Breast epithelium (tissue), 4 donors: ENCODE results near the gene GNB3. TPM values are rescaled to one million over a fixed set of nuclear protein-coding genes. Genes with fewer than 3 reads are reported as not detected.
"Not testable (repeated sequence)": the region's sequence is repeated elsewhere in the genome, so short reads cannot be mapped to it uniquely, and the experiment has no call there.

Source experiments
- DNase-seq, 2 donors: peaks; one replicate each; pipeline ENCODE4 v3.0.0-alpha.2; 2019; ENCODE audit warnings: low spot score in 2 of 2
- H3K27ac ChIP-seq, 2 donors: fragments of 200-600 bp; sonication (generic) in 1 of 2; one replicate each; pipeline ENCODE4 v1.5.1; 2016 to 2019; ENCODE audit warnings: mild to moderate bottlenecking in 1 of 2
- H3K27me3 ChIP-seq, 2 donors: fragments of 200-600 bp; sonication (generic) in 1 of 2; one replicate each; pipeline versions ENCODE4 v1.5.1 to v1.6.0; 2017 to 2019; ENCODE audit warnings: control low read depth in 1 of 2, mild to moderate bottlenecking in 1 of 2
- H3K36me3 ChIP-seq: fragments of 200-600 bp; one replicate; pipeline ENCODE4 v1.5.1; 2019
- H3K4me1 ChIP-seq, 2 donors: fragments of 200-600 bp; sonication (generic); one replicate each; pipeline ENCODE4 v1.5.1; 2016 to 2019; ENCODE audit warnings: control low read depth in 1 of 2
- H3K4me3 ChIP-seq, 3 donors: fragments of 200-600 bp; sonication (generic); 1 replicate in 2 of 3; 2 replicates in 1 of 3; pipeline ENCODE4 v1.5.1; 2016 to 2019; ENCODE audit warnings: mild to moderate bottlenecking in 3 of 3, moderate library complexity in 2 of 3
- H3K9me3 ChIP-seq, 2 donors: fragments of 200-600 bp; sonication (generic) in 1 of 2; one replicate each; pipeline ENCODE4 v1.5.1; 2016 to 2019; ENCODE audit warnings: control low read depth in 1 of 2
- POLR2A ChIP-seq: fragments of 450-650 bp; IDR thresholded peaks from one replicate; pipeline ENCODE4 v1.6.1; 2016; ENCODE audit warnings: antibody characterized with exemption, mild to moderate bottlenecking, moderate library complexity
- POLR2AphosphoS5 ChIP-seq, 3 donors: sonication (generic); formaldehyde crosslinking; IDR thresholded peaks; one replicate each; pipeline ENCODE4 v1.6.1; 2017; ENCODE audit warnings: antibody characterized with exemption in 3 of 3
- intact Hi-C: fragments of 100-400 bp; cut with DNase I; formaldehyde crosslinking; loops from one replicate; pipeline ENCODE4 v1.15.1; 2023; ENCODE audit warnings: low total_unique reads
- total RNA-seq, 3 donors: library from RNA; depleted of rRNA; stranded (reverse); fragments of >200 nt; gene quantifications; one replicate each; pipeline ENCODE4 v1.1.0, GENCODE V29; 2016
- TF ChIP-seq, protein P1 (sequence below), 3 donors: fragments of 450-650 bp; IDR thresholded peaks; one replicate each; pipeline ENCODE4 v1.5.1; 2016 to 2017; ENCODE audit warnings: antibody characterized with exemption in 3 of 3, mild to moderate bottlenecking in 3 of 3, moderate library complexity in 3 of 3

The GNB3 gene
- total RNA-seq, 3 donors from 2014 or later: 0.80 to 3.3 (median 2.2) TPM

DNA sequence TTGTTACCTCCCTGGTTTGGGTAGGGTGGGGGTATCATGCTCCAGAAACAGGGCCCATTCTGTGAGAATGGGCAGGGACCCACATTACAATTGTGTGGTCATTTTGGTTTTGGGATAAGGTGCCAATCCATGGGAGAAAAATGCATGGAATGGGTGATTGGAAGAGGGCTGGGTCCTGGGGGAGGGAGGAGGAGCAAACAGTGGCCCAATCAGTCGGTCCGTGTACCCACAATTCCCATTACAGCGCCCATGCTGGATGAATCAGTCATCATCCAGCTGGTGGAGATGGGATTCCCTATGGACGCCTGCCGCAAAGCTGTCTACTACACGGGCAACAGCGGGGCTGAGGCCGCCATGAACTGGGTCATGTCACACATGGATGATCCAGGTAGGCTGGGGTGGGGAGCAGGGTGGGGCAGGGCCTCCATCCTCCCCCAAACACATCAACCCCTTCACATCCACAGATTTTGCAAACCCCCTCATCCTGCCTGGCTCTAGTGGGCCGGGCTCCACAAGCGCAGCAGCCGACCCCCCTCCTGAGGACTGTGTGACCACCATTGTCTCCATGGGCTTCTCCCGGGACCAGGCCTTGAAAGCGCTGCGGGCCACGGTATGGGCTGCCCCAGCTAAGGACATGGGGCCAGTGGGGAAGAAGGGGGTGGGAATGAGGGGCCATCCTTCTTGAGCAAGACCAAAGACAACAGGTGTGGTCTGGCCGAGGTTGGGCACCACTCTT is 23.0 kb downstream of the GNB3 start:
- H3K36me3 ChIP-seq: peaks cover 6% of the 10 kb centered on the region
- no peak overlapping the region for H3K27ac ChIP-seq
- H3K4me1 ChIP-seq: peaks cover 0 to 6% of the 10 kb centered on the region in 2 donors
- TF ChIP-seq, protein P1, sequence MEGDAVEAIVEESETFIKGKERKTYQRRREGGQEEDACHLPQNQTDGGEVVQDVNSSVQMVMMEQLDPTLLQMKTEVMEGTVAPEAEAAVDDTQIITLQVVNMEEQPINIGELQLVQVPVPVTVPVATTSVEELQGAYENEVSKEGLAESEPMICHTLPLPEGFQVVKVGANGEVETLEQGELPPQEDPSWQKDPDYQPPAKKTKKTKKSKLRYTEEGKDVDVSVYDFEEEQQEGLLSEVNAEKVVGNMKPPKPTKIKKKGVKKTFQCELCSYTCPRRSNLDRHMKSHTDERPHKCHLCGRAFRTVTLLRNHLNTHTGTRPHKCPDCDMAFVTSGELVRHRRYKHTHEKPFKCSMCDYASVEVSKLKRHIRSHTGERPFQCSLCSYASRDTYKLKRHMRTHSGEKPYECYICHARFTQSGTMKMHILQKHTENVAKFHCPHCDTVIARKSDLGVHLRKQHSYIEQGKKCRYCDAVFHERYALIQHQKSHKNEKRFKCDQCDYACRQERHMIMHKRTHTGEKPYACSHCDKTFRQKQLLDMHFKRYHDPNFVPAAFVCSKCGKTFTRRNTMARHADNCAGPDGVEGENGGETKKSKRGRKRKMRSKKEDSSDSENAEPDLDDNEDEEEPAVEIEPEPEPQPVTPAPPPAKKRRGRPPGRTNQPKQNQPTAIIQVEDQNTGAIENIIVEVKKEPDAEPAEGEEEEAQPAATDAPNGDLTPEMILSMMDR (IDR thresholded peaks at IDR 0.05): no peak
- TF ChIP-seq POLR2A (no peak), POLR2AphosphoS5 (IDR thresholded peaks at IDR 0.05) (no peak)
- no peaks in the 10 kb centered on the region for H3K27me3 ChIP-seq
- intact Hi-C loops: loop anchor here (10.0 kb wide), 1 partner anchor 101 kb away; no protein-coding TSS in a partner anchor
- H3K4me3 ChIP-seq: no peak overlapping the region
- DNase-seq: no peak
- H3K9me3 ChIP-seq: no peaks in the 10 kb centered on the region

DNA sequence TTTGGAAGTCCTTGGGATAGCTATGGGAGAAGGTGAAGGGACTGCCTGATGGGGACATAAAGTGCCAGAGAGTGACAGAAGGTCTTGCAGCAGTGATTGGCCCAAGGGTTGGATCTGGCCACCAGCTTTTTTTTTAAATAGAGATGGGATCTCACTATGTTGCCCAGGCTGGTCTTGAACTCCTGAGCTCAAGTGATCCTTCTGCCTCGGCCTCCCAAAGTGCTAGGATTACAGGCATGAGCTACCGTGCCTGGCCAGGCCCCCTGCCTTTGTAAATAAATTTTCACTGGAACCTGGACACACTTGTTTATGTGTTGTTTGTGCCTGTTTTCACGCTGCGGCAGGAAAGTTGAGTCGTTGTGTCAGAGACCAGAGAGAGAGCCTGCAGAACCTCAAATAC is 24.6 kb downstream of the GNB3 start:
- intact Hi-C loops: loop anchor here (10.0 kb wide), 1 partner anchor 99 kb away; no protein-coding TSS in a partner anchor
- not testable (repeated sequence) for H3K36me3 ChIP-seq, H3K27ac ChIP-seq, H3K9me3 ChIP-seq, H3K4me3 ChIP-seq, DNase-seq, H3K27me3 ChIP-seq
- H3K4me1 ChIP-seq: peaks cover 0 to 15% of the 10 kb centered on the region in 2 donors

DNA sequence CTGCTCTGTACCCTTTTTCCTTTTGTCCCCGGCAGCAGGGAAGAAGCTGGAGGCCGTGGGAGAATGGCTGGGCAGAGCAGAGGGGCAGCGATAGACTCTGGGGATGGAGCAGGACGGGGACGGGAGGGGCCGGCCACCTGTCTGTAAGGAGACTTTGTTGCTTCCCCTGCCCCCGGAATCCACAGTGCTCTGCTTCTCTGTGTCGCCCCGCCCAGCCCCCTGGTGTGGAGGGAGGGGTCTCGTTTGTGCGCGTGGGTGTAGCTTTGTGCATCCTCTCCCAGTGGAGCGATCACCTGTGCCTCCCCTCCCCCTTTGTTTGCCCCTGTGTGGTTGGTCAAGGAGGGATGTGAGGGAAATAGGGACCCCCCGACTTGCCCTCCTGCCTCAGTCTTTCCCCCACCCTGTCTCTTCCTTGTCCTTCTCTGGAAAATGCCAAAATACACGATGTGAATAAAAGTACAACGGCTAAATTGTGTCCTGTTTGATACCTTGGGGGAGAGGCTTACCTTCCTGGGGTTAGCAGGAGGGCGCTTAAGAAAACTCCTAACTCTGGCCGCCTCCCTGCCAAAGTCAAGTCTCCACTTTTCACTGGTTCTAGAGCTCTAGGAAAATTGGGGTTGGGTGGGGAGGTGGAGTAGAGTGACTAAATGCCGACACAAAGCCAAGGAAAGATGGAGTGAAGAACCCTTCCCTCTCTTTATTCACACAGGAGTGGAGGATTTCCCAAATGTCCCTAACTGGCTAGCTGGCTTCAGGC is 25.6 kb downstream of the GNB3 start:
- peak overlapping the region; percentile 90 to 100 (median 94) for H3K4me3 ChIP-seq
- TF ChIP-seq POLR2A (no peak), POLR2AphosphoS5 (IDR thresholded peaks at IDR 0.05) (no peak)
- TF ChIP-seq, protein P1 (IDR thresholded peaks at IDR 0.05): no peak
- peak overlapping the region; percentile 95 to 96 for H3K27ac ChIP-seq
- intact Hi-C loops: loop anchor here (10.0 kb wide), 1 partner anchor 98 kb away; no protein-coding TSS in a partner anchor
- no peaks in the 10 kb centered on the region for H3K27me3 ChIP-seq
- no peak for DNase-seq
- no peaks in the 10 kb centered on the region for H3K9me3 ChIP-seq
- H3K36me3 ChIP-seq: no peaks in the 10 kb centered on the region
- H3K4me1 ChIP-seq: peaks cover 0 to 19% of the 10 kb centered on the region in 2 donors

DNA sequence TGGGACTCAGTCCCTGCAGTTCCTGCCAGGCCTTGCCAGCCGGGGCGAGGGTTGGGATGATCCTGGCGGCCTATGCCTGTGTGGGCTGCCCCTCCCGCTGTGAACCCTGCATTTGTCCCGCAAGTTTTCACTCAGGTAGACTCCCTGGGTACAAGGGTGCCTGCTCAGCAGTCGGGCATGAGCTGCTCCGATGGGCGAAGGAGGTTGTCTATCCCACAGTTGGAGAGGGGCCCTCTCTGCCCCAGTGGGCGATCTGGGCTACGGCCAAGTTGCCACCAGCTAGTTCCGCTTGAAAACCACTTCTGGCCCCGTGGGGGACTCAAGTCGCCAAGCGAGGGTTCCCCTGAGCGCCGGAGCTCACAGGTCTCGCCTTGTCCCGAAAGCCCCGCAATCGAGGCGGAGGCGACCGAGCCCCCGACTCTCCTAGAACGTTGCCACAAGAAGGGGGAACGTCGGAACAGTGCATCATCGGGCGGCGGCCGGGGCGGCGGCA is 26.2 kb downstream of the GNB3 start:
- Histone ChIP-seq H3K27me3 (no peaks in the 10 kb centered on the region), H3K9me3 (no peaks in the 10 kb centered on the region), H3K27ac (peak overlapping the region; percentile 95 to 96), H3K4me3 (peak overlapping the region; percentile 90 to 100 (median 94)), H3K36me3 (no peaks in the 10 kb centered on the region), H3K4me1 (peaks cover 1 to 25% of the 10 kb centered on the region in 2 donors)
- peak in 1 of 3 donors; percentile 19 for TF ChIP-seq POLR2AphosphoS5 (IDR thresholded peaks at IDR 0.05)
- no peak for TF ChIP-seq POLR2A
- DNase-seq: no peak
- intact Hi-C loops: loop anchor here (10.0 kb wide), 1 partner anchor 98 kb away; no protein-coding TSS in a partner anchor

DNA sequence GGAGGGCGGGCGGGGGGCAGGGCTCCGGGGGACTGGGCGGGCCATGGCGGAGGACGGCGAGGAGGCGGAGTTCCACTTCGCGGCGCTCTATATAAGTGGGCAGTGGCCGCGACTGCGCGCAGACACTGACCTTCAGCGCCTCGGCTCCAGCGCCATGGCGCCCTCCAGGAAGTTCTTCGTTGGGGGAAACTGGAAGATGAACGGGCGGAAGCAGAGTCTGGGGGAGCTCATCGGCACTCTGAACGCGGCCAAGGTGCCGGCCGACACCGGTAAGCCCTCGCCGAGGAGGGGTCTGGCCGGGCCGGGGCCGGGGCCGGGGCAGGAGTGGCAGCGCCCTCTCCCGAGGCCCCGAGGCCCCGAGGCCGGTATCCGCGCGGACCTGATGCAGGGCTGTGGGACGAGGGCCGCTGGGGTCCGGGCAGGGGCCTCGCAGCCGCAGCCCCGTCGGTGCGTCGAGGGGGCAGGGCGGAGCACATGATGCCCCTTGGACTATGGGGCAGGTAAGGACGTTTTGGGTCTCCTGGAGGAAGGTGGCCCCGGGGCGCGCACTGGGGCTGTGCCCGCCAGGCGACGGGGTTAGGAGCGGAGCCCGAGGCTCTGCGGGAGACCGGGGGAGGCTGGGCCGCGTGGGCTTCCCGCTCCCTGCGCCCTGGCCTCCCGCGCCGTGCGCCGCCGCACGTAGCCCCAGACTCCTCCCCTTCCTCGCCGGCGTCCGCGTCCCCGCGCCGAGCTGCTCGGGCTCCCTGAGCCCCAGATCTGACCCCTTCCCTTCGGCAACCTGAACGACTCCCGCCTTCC is 26.9 kb downstream of the GNB3 start, which contains the start of gene TPI1:
Gene TPI1 (plus strand): TSS at position 119 of the 798 bp plus-strand sequence. CDS start 36 bp downstream, at position 155.
- H3K4me1 ChIP-seq: peaks cover 5 to 27% of the 10 kb centered on the region in 2 donors
- H3K27me3 ChIP-seq: no peaks in the 10 kb centered on the region
- H3K27ac ChIP-seq: peak within 1 kb of the TSS; percentile 95 to 96
- TF ChIP-seq POLR2AphosphoS5 (IDR thresholded peaks at IDR 0.05) (peak; percentile 93 to 100 (median 98)), POLR2A (peak; percentile 94)
- TF ChIP-seq, protein P1 (IDR thresholded peaks at IDR 0.05): peak in 1 of 3 donors; percentile 12
- no peaks in the 10 kb centered on the region for H3K9me3 ChIP-seq
- no peaks in the 10 kb centered on the region for H3K36me3 ChIP-seq
- peak within 1 kb of the TSS; percentile 90 to 100 (median 94) for H3K4me3 ChIP-seq
- intact Hi-C loops: loop anchor here (10.0 kb wide), 1 partner anchor 97 kb away; no protein-coding TSS in a partner anchor
- DNase-seq: peak; percentile 68 to 90
